HG03439 (cell line): ENCODE measurements around the gene LRMDA.
A peak's percentile ranks its signal among the peaks of the same experiment; 100 is the strongest.

Experiments used
- ATAC-seq: cut with Tn5 transposase; IDR thresholded peaks from one replicate; pipeline ENCODE4 v1.9.1; 2021; ENCODE audit warnings: mild to moderate bottlenecking, moderate library complexity; ENCODE audit not compliant: unreplicated experiment

The LRMDA gene

GRCh38 chr10:76302481-76302880, 871.1 kb downstream of the LRMDA start:
- ATAC-seq = no peak

- no peak for ATAC-seq
Observed at GRCh38 chr10:76302961-76303630, 871.7 kb downstream of the LRMDA start.

- ATAC-seq = peak; percentile 73
Observed at GRCh38 chr10:76303682-76304316, 872.4 kb downstream of the LRMDA start.

- no peak for ATAC-seq
Observed at GRCh38 chr10:76305930-76306615, 874.6 kb downstream of the LRMDA start.

- no peak for ATAC-seq
Observed at GRCh38 chr10:76306856-76307255, 875.4 kb downstream of the LRMDA start.

- no peak for ATAC-seq
Observed at GRCh38 chr10:76309070-76309469, 877.6 kb downstream of the LRMDA start.

- no peak for ATAC-seq
Observed at GRCh38 chr10:76309741-76310587, 878.5 kb downstream of the LRMDA start.

- ATAC-seq = no peak
Observed at GRCh38 chr10:76310588-76311080, 879.2 kb downstream of the LRMDA start.

- ATAC-seq = no peak
Observed at GRCh38 chr10:76311752-76312636, 880.6 kb downstream of the LRMDA start.

- ATAC-seq = no peak
Observed at GRCh38 chr10:76315240-76315639, 883.8 kb downstream of the LRMDA start.

- ATAC-seq = no peak
Observed at GRCh38 chr10:76316234-76316633, 884.8 kb downstream of the LRMDA start.

GRCh38 chr10:76317078-76317477, 885.7 kb downstream of the LRMDA start:
- ATAC-seq = no peak

- ATAC-seq = no peak
Observed at GRCh38 chr10:76318211-76318610, 886.8 kb downstream of the LRMDA start.

- ATAC-seq = no peak
Observed at GRCh38 chr10:76319661-76320060, 888.2 kb downstream of the LRMDA start.

GRCh38 chr10:76324283-76324682, 892.9 kb downstream of the LRMDA start:
- ATAC-seq = no peak

GRCh38 chr10:76327441-76327840, 896.0 kb downstream of the LRMDA start:
- ATAC-seq = no peak

- no peak for ATAC-seq
Observed at GRCh38 chr10:76328348-76328747, 896.9 kb downstream of the LRMDA start.

- no peak for ATAC-seq
Observed at GRCh38 chr10:76329891-76330575, 898.6 kb downstream of the LRMDA start.

GRCh38 chr10:76331742-76332141, 900.3 kb downstream of the LRMDA start:
- ATAC-seq = no peak
